Stimulated activated CD4-positive, alpha-beta T cell treated with anti-CD3 and anti-CD28 coated beads, Interleukin-1b, Interleukin-23, amount 100 ng/mL, for 4 hours (primary cell): ENCODE measurements around the gene TSPAN7.

Source experiments
- DNase-seq, 2 donors: peaks; one replicate each; pipeline ENCODE4 v3.0.0-alpha.2; 2020; ENCODE audit warnings: low read depth in 2 of 2

The TSPAN7 gene, protein sequence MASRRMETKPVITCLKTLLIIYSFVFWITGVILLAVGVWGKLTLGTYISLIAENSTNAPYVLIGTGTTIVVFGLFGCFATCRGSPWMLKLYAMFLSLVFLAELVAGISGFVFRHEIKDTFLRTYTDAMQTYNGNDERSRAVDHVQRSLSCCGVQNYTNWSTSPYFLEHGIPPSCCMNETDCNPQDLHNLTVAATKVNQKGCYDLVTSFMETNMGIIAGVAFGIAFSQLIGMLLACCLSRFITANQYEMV

DNA sequence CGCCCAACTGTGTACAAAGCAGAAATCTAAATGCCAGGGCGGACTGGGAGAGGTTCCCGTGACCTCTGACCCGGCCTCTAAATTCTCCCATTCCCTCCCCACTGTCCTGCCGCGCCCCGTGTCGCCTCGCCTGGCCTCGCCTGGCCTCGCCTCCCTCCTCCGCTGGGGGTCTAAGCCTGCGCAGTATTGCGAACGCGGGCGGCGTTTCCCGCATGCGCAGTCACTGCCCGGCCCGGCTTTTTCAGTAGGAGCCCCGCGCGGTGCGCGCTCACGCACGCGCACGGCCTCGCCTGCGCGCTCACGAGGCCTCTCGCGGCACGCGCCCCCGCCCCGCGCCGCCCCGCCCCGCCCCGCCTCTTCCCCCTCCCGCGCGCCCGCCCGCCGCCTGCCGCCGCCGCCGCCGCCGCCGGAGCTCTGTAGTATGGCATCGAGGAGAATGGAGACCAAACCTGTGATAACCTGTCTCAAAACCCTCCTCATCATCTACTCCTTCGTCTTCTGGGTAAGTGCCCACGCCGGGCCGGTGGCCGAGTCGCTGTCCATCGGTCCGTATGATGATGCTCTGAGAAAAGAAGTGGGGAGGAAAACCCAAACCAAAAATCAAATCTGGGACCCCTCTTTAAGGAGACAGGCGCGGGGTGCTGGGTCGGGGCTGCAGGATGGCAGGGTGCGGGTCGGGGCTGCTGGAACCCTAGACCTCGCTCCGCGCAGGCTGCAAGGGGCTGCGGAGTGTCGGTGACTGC, at the start of gene TSPAN7:
TSS of gene TSPAN7 (plus strand) at position 417 of the 743 bp plus-strand sequence. CDS start at position 422, 5 bp downstream.
- DNase-seq: peak; percentile 75 to 76

DNA sequence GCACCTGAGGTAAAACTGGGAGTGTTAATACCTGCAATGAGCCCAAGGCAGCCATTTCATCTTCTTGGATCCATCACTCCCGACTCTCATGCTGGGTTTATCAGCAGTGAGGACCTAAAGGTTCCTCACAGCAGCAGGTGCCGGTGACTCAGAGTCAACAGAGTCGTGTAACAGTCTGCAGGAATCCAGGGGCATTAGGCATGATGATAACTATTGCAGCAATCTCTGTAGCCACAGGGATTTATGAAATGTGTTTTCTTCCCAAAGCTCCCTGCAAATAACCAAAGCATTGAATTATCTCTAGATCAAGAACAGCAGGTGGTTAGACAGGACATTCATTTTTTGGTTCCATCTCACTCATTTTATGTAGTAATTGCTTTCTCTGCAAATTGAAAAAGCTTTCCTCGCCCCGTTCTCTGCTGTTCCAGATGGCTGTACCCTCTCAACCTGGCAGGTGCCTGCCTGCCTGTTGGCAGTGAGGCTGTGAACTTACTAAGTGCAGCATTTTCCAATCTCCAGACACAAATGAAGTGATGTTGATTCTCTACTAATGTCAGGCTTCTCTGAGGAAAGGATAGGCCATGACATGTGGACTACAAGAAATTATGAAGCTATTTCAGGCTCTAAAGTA, 48.1 kb upstream of the TSPAN7 start:
- DNase-seq: no peak

DNA sequence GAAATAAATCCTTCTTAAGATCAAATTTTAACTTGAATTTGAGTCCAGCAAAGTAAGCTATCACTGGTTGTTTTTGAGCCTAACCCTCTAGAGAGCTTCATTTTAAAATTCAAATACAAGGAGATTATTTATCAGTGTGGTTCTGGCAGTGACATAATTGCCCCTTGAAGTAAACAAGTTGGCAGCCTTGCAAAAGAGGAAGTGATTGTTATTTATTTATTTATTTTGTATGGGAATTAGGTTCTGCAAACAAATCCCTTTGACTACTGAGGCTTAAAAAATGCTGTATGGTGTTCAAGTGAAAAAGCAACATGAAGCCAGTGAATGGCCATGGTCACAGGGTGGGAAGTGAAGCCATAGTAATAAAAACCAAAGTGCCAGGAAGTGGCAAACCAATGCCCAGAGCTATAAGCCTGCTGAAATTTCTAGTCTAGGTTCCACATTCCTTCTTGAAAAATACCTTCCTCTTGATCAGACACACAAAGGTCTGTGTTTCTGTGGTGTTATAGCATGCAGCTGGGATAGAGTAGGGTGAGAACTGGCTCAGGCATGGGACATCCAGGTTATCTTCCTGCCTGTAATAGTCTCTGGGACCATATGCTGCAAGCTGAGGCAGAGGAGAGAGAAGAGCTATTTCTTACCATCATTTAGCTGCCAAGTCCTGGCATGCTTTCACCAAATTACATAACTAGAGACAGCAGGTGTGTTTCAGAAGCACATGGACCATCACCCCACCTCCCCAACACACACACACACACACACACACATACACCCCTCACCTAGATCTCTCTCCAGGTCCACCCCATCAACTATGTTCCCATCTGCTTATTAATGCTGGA, 47.1 kb upstream of the TSPAN7 start:
- no peak for DNase-seq

DNA sequence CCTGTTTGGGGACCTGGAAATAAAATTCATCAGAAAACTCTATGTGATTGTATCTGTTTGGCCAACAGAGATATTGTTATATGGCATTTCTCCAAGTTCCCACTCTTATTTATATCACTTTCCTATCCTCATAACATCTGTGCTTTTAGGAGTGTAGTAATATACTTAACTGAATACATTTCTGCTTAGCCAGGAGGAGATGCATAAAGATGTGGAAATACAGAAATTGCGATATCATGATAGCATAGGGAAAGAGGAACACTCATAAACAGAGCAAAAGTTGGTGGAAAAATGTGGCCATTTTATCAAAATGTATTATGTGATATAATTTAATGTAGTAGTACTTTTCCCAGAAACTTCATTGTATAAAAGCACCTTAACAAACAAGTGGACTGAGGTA, 46.1 kb upstream of the TSPAN7 start:
- DNase-seq: no peak

DNA sequence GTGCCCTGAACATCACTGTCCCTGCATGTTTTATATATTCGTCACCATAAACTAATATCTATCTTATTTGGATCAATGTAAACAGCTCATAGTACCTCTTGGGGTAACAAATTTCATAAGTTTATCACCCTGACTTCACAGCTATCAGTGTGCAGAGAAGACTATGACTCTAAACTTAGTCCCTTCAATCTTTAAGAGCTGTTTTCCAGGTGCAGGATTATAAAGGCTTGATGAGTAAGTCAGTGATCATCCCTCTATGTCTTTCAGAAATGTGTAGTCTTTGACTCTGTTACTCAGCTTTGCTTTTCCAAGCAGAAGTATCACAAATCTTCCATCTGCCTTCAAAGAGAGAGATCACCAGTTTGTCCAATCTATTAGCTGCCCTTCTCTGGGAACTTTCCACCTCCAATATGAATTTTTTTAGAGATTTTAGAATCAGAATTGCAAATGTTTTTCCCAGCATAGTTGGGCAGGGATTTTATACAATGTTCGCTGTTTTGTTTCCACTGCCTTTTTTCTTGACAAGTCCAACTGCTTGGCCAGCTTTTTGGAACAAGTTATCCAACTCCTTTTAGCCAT, 45.1 kb upstream of the TSPAN7 start:
- no peak for DNase-seq

DNA sequence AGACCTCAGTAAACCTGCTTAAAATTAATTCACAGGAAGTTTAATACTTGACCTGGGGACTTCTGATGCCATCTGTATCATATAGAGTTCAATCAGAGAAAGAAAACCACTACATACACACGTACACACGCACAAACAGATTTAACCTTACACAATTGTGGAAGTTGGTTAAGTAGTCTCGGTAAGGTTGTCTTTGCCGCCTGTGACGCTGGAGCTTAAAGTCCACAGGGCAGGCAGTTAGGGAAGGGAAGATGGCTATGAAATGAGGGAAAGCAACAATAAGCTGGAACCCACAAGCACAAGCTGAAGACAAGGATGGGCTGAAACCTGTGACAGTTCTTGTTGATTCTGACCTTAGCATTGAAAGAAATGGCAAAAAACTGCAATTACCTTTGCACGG, 41.7 kb upstream of the TSPAN7 start:
- DNase-seq: no peak

DNA sequence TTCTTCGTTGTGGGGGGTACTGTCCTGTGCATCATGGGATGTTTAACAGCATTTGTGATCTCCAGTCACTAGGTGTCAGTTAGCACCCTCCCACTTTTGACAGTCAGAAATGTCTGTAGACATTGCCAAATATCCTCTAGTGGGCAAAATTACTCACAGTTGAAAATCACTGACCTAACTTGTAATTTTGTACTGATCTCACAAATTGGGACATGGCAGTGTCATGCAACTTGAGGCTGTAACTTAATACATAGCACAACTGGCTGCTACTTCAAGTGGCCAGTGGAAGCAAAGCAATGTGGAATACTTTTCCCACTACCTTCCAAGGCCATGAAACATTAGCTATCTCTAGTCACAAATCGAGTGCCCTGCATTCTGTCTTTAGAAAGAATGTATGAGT, 23.2 kb upstream of the TSPAN7 start:
- DNase-seq: no peak

DNA sequence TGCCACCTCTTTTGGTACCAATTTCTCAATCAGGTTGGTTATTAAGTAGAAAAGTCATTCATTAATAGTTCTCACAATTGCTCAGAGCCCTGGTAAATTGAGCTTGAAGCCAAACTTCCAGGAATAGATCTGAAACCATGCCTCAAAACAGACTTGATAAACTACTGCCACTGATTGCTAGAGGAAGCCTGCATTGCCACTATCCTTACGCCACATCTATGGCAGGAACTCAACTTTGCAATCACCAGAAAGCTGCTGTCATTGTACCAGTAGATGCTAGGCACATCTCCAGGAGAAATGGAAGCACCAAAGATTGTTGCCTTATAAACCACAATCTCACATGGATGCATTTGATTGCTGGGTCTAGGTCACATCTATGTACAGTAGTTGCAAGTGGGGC, 21.6 kb upstream of the TSPAN7 start:
- no peak for DNase-seq

DNA sequence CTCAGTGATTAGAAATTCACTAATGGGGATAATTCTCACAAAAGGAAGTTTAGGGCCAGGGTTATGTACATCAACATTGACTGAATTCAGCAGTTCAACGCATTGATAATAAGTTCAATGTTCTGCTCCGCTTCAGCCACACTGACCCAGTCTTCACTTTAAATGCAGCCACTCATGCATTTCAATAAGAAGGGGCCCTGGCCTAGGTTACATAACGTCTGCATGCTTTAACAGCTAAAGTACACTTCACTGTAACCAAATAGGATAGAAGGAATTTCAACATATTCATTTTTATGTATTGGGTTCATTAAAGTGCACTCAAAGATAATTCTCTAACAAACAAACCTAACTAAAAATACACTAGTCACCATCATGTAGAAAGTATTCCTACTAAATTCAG, 12.8 kb upstream of the TSPAN7 start:
- no peak for DNase-seq

DNA sequence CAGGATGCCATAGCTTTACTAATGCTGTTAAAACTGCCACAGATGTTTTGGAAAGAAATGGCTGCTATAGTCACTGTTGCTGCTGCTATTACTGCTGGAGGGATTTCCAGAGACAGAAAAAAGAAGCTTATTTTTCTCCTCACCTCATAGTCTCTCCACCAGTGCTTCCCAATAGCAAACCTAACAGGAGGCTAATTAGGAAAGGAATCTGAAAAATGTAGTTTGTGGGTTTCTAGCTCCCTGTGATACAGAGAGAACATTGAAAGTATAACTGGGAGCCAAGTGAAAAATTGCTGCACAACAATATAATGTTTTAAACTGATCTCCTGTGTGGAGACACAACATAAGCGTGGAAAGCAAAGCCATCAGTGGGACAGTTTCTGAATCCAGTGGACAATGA, 8.6 kb upstream of the TSPAN7 start:
- no peak for DNase-seq

DNA sequence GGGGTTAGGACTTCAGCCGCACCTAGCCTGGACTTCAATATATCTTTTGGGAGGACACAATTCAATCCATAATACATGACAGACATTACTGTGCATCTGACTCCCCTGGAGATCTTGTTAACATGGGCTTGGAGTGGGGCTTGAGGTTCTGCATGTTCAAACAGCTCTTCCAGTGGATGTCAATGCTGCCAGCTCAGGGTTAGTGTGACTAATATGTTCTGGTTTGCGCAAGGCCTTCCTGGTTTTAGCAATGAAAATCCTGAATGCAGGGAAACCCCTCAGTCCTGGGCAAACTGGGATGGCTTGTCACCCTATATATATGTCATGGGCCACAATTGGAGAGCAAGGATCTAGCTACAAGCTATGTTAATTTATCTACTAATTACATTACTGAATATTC, 2.7 kb upstream of the TSPAN7 start:
- DNase-seq: no peak

DNA sequence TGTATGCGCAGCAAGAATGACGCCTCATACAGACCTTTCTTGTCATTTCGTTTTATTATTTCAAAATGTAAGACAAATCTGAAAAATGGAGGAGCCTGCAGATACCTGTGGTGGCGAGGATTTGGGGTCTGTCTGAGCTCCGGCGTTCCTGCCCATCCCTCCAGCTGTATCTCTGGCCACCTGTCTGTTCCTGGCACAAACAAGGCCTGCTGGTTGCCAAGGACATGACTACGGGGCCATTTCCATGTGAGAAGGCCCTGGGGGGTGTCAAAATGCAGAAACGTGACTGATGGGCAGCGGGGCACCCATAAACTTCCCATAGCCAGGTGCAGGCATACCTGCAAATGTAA, 591 bp upstream of the TSPAN7 start:
- DNase-seq: no peak

DNA sequence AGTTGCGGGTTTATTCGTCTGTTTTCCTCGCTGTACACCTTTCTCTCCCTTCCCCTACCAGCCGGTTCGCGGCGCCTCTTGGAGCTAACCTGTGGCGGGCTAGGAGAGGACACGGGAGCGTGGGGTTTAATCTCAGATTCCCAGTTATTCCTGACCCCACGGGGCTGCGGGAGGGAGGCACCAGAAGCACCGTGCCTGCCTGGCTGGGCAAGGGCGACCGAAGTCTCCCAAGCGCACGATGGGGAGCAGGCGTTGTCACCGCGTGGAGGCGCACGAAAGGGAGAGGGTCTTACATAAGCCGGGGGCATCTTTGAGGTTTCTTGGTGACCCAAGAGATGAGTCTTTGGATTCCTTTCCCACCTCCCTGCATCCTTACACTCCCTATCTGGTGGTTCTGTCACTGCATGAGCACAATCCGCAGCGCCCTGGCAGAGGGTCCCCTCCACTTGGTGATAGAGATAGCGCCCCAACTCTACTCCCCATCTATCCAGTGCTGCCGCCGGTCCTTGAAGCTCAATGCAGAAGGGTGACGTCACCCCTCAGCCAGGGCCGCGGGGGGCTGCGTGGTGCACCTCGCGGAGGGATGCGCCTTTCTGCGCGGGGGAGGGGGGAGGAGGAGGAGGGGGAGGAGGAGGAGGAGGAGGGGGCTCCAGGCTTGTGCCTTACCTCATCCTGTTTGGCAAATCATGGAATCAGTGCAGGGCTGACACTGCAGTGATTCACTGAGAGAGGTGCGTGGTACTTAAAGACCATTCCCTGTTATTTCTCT, 793 bp downstream of the TSPAN7 start:
- DNase-seq: no peak

DNA sequence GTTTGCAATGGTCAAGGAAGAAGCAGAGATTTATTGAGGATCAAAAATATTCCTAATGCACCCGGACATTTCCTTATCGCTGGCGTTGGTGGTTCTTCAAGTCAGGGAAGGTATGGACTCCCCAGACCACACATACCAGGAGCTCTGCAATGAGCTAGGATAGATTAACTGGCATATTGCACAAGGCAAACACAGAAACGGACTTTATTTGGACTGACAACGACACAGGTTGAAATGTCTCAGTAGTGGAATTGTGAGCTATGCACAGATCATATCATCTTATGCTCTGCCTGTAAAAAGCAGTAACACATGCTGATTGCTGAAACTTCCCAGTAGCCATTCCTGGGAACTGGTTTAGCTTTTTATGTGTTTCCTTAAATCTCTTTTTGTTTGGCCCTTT, 1.7 kb downstream of the TSPAN7 start:
- no peak for DNase-seq

DNA sequence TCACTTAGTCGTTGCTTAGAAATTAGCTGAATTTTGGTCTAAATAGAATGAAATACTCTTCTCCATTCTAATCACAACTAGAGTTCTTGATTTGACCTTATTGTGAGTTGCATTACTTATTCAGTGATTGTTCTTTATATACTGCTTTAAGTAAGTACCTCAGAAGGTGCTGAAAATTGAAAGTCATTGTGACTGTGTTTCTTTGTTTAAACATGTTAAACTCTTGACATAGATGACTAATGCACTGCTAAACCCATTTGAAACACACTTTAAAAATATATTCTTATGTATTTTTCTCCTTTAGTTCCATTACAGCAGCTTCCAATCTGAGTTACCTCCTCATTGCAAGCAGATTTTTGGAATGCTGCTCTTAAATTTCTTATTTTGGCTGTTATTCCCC, 9.1 kb downstream of the TSPAN7 start:
- DNase-seq: no peak

DNA sequence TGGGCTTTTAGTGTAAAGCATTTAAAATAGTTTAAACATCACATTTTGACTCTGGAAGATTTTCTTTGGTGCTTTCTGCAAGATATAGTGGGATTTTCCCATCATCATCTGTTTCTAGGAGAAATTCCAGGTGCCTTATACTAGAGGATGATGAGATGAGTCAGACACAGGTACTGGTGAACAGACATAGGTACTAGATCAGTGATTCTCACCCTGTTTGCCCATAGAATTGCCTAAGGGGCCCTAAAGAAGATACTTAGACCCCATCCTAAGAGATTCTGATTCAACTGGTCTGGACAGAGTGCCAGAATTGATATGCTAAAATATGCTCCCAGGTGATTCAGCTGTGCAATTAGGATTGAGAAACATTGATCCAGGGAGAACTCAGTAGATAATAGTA, 9.7 kb downstream of the TSPAN7 start:
- no peak for DNase-seq

DNA sequence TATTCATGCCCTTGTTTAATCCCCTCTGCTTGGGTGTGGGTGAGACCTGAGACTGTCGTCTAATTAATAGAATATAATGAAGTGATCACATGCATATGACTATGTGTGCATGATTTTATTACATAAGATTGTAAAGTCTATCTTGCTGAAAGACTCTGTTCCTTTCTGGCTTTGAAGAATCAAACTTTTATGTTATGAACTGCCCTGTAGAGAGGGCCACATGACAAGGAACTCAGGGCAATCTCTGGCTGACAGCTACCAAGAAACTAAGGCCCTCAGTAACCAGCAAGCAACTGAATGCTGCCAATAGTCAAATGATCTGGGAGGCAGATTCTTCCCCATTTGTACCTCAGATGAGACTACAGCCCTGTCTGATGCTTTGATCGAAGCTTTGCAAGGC, 13.5 kb downstream of the TSPAN7 start:
- no peak for DNase-seq

DNA sequence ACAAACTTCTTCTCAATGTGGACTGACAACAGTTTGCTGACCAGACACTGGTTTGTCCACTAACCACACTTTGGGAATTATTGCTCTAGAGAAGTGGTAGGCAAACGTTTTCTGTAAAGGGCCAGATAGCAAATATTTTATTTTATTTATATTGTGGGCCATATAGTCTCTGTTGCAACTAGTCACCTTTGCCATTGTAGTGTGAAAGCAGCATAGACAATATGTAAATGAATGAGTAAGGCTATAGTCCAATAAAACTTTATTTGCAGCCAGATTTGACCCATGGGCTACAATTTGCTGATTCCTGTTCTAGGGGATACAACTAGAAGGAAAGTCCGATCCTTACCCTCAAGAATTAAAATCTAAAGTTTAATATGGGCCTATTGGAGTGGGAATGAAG, 14.5 kb downstream of the TSPAN7 start:
- no peak for DNase-seq

DNA sequence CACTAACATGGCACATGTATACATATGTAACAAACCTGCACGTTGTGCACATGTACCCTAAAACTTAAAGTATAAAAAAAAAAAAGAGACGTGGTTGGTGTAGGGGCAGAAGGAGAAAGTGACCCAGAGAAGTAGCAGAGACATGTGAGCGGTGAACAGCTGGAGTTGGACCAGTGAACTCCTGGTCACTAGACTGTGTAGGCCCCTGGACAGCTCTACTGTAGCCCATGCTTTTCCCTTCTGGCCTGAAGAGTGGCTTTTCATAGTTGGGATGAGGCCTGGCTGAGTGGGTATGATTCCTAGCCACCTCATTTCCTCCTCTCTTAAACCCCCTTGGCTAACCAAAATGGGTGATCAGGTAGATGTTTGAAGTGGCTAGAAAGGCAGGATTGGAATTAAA, 16.4 kb downstream of the TSPAN7 start:
- no peak for DNase-seq

DNA sequence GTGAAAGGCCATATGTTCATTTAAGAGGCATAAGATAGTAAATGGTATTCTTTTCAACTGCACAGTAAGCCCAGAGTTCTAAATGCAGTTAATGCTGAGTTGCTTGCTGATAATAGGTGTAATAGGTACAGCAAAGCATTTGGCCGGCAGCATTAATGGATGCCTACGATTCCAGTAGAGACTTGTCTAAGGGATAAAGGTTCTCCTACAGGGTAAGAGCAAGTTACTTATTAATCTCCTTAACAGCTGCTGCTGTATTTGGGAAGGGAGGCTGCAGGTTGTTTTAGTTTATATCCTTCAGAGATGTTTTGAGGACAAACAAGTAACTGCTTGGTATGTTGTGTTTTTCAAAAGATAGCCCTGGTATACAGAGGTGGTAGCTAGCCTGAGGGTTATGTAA, 16.8 kb downstream of the TSPAN7 start:
- no peak for DNase-seq

DNA sequence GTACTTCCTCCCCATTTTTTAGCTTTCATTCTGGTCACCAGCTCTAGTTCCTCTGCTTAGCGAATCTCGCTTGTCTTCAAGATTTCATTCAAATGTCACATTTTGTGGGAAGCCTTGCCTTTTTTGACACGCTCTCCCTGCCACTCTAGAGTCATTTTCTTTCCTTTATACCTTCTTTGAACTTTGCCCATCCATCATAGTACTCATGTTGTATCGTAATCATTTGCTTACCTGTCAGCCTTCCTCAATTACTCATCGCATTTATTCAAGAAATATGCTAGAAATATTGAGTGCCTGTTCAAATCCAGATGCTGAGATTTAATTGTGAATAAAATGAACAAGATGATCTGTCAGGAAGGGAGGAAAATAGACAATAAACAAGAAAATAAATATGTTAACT, 21.8 kb downstream of the TSPAN7 start:
- no peak for DNase-seq
